Stimulated activated CD4-positive, alpha-beta T cell treated with anti-CD3 and anti-CD28 coated beads, TNF-alpha, amount 100 ng/mL, for 1 hour (primary cell): ENCODE data around the gene WNK1.
A peak's percentile ranks its signal among the peaks of the same experiment; 100 is the strongest.
"Not testable (repeated sequence)": the region's sequence is repeated elsewhere in the genome, so short reads cannot be mapped to it uniquely, and the experiment has no call there.

Experiments used
- DNase-seq, 3 donors: peaks; one replicate each; pipeline ENCODE4 v3.0.0-alpha.2; 2020; ENCODE audit warnings: low read depth in 3 of 3, low spot score in 1 of 3

Gene WNK1

GRCh38 chr12:751999-752694 is at the start of gene WNK1:
WNK1 (plus strand) TSS chr12:752579; CDS start chr12:753566, 987 bp downstream.
- peak; percentile 93 to 98 (median 97) for DNase-seq

DNA sequence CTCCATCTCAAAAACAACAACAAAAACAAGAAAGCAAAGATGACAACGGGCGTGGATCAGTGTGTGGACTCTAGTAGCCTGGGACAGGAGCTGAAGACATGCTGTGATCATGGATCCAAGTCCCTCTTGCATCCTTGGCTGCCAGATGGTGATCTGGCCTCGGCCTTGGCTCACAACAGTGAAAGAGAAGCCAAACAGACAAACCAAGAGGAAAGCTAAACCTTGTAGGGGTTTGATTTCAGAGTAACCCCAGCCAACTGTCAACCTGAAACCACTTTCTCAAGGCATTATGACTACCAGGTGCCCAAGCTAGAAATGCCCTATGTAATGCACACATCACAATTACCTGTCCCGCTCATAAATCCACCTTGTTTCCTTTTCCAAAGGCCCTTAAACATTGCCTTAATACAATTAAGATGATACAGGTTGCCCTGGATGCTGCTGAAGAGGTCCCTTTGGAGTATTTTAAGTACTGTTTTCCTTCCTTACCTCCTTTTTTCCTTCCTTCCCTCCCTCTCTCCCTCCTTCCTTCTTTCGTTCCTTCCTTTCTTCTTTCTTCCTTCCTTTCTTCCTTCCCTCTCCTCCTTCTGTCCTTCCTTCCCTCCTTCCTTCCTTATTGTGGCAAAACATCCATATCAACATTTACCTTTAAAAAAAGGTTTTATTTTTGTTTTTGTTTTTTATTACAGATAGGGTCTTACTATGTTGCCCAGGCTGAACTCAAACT is 47.7 kb upstream of the WNK1 start:
- DNase-seq, result no peak

GRCh38 chr12:708084-708483 is 44.3 kb upstream of the WNK1 start:
- not testable (repeated sequence) for DNase-seq

DNA sequence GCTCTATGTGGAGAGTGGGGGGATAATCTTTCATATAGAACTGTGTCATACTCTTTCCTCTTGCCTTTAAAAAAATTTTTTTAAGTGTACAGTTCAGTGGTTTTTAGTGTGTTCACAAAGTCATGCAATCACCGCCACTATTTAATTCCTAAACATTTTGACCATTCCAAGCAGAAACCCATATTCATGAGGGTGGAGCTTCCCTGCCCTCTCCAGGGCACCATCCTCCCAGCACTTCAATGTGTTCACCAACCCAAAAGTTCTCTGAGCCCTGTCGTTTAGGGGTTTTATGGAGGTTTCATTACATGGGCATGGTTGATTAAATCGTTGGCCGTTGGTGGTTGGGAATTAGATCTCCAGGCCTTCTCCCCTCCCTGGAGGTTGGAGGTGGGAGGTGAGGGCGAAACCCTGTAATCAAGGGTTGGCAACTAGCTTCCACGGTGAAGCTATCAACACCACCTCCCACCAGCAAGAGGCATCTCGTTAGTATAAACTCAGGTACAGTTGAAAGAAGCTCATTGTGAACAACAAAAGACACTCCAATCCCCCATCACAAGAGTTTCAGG is 42.8 kb upstream of the WNK1 start:
- DNase-seq, result no peak

- DNase-seq, result no peak
Measured at GRCh38 chr12:712172-712863, 40.1 kb upstream of the WNK1 start.

GRCh38 chr12:713281-713875 is 39.0 kb upstream of the WNK1 start:
- no peak for DNase-seq

GRCh38 chr12:716506-716905 is 35.9 kb upstream of the WNK1 start:
- no peak for DNase-seq

DNA sequence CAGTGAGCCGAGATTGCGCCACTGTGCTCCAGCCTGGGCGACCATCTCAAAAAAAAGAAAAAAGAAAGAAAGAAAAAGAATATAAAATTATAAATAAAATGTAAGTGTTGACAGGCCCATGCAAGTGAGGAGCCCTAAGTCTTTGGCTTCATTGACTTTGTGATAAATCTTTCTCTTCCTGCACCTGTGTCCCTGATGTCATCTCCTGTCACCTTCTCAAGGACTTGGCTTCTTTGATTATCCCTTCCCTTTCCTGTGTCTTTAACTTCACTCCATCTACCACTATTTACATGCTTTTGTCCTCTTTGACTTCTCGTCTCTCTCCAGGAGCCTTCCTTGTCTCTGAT is 33.6 kb upstream of the WNK1 start:
- no peak for DNase-seq

DNA sequence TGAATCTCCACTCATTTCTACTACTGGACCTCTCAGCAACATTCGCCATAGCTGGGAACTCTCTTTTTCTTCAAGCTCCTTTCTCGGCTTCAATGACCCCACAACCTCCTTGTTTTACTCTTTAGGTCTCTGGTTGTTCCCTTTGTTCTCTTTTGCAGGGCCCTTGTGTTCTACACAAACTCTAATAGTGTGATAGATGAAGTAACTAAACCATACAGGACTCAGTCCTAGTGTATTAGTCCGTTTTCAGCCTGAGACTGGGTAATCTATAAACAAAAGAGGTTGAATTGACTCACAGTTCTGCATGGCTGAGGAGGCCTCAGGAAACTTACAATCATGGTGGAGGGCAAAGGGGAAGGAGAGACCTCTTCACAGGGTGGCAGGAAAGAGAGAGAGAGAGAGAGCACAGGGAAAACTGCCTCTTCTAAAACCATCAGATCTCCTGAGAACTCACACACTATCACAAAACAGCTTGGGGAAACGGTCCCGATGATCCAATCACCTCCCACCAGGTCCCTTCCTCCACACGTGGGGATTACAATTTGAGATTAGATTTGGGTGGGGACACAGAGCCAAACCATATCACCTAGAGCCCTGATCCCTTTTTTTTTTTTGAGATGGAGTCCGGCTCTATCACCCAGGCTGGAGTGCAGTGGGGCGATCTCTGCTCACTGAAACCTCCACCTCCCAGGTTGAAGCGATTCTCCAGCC is 32.0 kb upstream of the WNK1 start:
- no peak for DNase-seq

- DNase-seq, result no peak
Measured at GRCh38 chr12:724194-724855, 28.1 kb upstream of the WNK1 start.

DNA sequence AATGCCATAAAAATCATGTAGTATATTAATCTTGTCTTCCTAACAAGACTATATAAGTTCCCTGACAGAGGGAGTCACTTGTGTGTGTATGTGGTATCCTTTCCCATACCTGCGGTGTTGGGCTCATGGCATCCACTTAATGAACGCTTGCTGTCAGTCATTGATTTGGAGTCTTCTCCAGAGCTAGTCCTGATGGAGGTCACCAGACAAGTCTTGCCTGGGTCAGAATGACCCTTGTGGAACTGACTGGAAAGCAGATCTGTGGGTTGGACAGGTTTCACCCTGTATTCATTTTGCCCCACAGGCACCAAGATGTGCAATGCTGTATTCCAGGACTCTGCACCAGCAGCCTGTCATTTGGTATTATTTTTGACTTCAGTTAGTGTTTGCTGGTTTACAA is 27.3 kb upstream of the WNK1 start:
- no peak for DNase-seq

DNA sequence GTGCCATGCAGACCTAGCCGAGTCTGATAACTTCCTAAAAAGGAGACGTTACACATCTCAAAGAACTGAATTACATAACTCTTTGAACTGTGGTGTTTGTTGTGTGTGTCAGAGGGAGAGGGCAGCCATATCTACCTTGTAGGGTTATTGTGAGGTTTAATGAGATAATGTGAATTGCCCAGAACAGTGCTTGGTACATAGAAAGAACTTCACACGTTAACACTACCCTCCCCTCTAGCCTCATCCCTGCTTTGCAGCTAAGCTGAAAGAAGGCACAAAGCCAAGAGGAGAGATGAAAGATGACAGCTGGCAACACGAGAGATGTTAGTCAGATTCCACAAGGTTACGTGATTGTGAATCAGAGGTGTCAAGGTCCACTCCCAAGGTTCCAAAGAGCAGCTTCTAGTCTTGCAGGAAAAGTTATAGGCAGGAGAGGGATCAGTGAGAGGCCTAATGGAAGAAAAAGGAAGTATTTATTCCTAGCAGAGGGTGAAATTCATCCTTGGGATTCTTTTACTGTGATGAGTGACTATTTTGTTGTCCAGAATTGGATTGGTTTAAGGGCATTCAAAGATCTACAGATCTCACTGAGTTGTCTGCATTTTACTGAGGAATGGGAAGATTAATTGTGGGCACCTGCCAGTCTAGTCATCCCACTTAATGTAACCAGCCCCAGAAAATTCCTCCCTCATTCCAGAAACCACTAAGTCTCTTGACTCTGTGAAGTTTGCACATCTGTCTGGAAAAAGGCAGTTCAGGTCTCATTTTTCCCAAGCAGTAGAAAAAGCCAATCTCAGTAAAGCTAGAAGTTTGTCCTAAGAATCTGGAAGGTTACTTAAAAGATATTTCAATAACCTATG is 25.9 kb upstream of the WNK1 start:
- DNase-seq, result no peak

- no peak for DNase-seq
Measured at GRCh38 chr12:727321-727720, 25.1 kb upstream of the WNK1 start.

GRCh38 chr12:728781-729180 is 23.6 kb upstream of the WNK1 start:
- DNase-seq, result no peak

- no peak for DNase-seq
Measured at GRCh38 chr12:729221-729620, 23.2 kb upstream of the WNK1 start.

DNA sequence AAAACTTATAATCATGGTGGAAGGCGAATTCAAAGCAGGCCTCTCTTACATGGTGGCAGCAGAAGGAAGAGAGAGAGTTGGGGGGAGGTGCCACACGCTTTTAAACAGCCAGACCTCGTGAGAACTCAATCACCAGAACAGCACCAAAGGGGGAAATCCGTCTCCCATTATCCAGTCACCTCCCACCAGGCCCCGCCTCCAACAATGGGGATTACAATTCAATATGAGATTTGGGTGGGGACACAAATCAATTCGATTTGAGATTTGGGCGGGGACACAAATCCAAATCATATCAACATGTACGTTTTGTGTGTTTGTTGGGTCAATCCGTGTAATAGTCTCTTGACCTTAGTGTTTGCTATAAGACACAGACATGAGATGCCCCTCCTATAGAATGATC is 21.8 kb upstream of the WNK1 start:
- DNase-seq, result no peak

GRCh38 chr12:737122-737739 is 15.1 kb upstream of the WNK1 start:
- no peak for DNase-seq

DNA sequence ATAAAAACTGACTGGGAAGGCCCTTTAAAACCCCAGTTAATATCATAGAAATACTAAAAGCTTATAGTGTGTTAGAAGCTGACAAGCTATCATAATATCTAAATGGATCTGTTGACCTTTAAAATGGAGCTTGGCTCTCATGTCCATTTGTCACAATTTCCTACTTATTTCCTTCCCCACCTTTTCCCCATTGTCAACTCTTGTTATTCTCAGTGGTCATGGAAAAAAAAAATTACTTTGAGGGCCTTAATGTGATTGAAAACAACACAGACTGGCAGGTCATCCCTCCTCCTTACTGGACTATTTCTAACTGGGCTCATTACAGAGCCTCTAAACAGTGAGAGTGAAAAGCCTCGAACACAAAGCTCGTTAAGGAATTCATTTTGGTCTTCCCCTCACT is 13.7 kb upstream of the WNK1 start:
- DNase-seq, result no peak

DNA sequence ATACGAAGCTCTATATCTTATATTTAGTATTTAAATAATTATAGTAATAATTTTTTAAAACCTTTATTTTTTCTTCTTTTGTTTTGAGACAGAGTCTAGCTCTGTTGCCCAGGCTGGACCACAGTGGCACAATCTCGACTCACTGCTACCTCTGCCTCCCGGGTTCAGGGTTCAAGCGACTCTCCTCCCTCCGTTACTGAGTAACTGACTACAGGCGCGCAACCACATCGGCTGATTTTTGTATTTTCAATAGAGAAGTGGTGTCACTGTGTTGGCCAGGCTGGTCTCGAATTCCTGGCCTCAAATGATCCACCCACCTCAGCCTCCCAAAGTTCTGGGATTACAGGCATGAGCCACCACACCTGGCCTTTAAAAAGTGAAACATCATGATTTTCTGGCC is 13.0 kb upstream of the WNK1 start:
- no peak for DNase-seq
